Lung (tissue), 12 donors: ENCODE data around the gene STX17. TPM values are rescaled to one million over a fixed set of nuclear protein-coding genes. Genes with fewer than 3 reads are reported as not detected.

ENCODE experiments used
- ATAC-seq: fragments of 200-7000 bp; cut with Tn5 transposase; one replicate; pipeline ENCODE4 v1.9.1; 2020; ENCODE audit warnings: moderate number of reproducible peaks; ENCODE audit not compliant: insufficient read depth, low FRiP score
- DNase-seq, 3 donors: peaks; one replicate each; pipeline ENCODE4 v3.0.0-alpha.2; 2013 to 2017
- H3K27ac ChIP-seq, 2 donors: one replicate each; pipeline ENCODE4 v1.5.1; 2013; ENCODE audit warnings: mild to moderate bottlenecking in 2 of 2, moderate library complexity in 2 of 2, control low read depth in 1 of 2, inconsistent platforms in 1 of 2, low read depth in 1 of 2, low read length in 1 of 2
- H3K27me3 ChIP-seq, 3 donors: one replicate each; pipeline ENCODE4 v1.5.1; 2013; ENCODE audit warnings: low read length in 2 of 3; ENCODE audit not compliant: control insufficient read depth in 3 of 3, insufficient read depth in 3 of 3
- H3K36me3 ChIP-seq, 4 donors: one replicate each; pipeline ENCODE4 v1.5.1; 2013; ENCODE audit warnings: low read length in 4 of 4, mild to moderate bottlenecking in 1 of 4, moderate library complexity in 1 of 4; ENCODE audit not compliant: control insufficient read depth in 4 of 4, insufficient read depth in 4 of 4
- H3K4me1 ChIP-seq, 5 donors: one replicate each; pipeline ENCODE4 v1.5.1; 2013; ENCODE audit warnings: low read length in 5 of 5, mild to moderate bottlenecking in 2 of 5, moderate library complexity in 1 of 5; ENCODE audit not compliant: control insufficient read depth in 5 of 5, insufficient read depth in 5 of 5
- H3K4me3 ChIP-seq: one replicate; pipeline ENCODE4 v1.5.1; 2013; ENCODE audit warnings: mild to moderate bottlenecking, control low read depth, moderate library complexity
- H3K9ac ChIP-seq, 2 donors: one replicate each; pipeline ENCODE4 v1.5.1; 2013; ENCODE audit warnings: low read length in 2 of 2, control low read depth in 1 of 2; ENCODE audit not compliant: insufficient read depth in 1 of 2
- H3K9me3 ChIP-seq, 4 donors: one replicate each; pipeline ENCODE4 v1.5.1; 2013; ENCODE audit warnings: low read length in 3 of 4, mild to moderate bottlenecking in 1 of 4, moderate library complexity in 1 of 4; ENCODE audit not compliant: control insufficient read depth in 4 of 4, insufficient read depth in 3 of 4
- WGBS, 2 donors: extraction: QIAGEN DNeasy Blood & Tissue Kit; methylation state at CpG; one replicate each; pipeline ENCODE4 v1.1.7; 2013; 5-methylcytosine and 5-hydroxymethylcytosine counted together
- polyA plus RNA-seq, 2 donors: library from polyadenylated mRNA; stranded (reverse); fragments of 200-250 nt; gene quantifications; one replicate each; pipeline ENCODE4 v1.2.1, GENCODE V29; 2013
- total RNA-seq, 2 donors: library from RNA; depleted of rRNA in 1 of 2; stranded (reverse); fragments of >200 nt in 1 of 2; gene quantifications; one replicate each; pipeline ENCODE4 v1.2.1, GENCODE V29; 2014 to 2021
- TF ChIP-seq, protein P1 (sequence below): IDR thresholded peaks from 2 replicates; pipeline ENCODE4 v1.5.1; 2012; ENCODE audit warnings: mild to moderate bottlenecking; ENCODE audit errors: control extremely low read depth, extremely low read depth
- donor health status: control.
- donor health status: control.
- donor health status: Bipolar disorder and iron deficiency.
- donor health status: healthy.
- donor health status: DM: yes; HTN: yes; CAD: no.

STX17 gene
- total and polyA plus RNA-seq, 4 donors: 4.7 to 55.0 (median 18.7) TPM

DNA sequence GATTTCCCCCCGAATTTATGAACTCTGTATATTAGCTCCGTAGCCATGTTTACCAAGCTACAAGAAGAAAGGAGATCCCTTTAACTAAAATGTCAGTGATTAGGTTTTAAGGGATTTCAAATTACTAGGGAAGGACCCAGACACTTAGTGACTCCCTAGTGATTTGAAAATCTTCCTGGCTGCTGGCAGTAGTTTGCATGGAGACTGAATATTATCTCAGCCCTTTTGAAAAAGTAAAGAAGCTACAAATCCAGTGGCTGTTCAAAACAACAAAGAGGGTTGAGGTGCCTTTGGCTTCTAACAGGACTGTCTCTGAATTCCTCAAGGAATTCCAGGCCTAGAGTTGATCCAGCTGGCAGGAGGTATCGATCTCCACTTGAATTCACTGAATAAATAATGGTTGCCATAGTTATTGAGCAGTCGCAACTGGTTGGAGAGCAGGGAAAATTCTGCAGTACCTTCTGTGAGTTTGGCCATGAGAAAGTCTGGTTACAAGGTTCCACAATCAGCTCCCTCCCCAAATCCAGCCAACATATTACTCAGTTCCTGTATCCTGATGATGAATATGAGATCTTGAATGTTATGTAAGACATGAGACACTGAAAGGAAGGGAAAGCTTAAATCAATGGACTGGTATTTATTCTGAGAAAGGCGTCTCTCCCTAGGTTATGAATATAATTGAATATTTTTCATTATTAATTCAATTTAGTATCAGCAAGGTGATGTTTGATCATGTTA lies 47.0 kb upstream of the STX17 start:
- Histone ChIP-seq H3K36me3 (peaks cover 0 to 18% (median 0%) of the 10 kb centered on the region in 4 donors), H3K4me3 (no peak overlapping the region), H3K4me1 (no peaks in the 10 kb centered on the region), H3K27ac (no peak overlapping the region), H3K9me3 (peaks cover 0 to 2% (median 0%) of the 10 kb centered on the region in 4 donors), H3K9ac (no peak overlapping the region), H3K27me3 (no peaks in the 10 kb centered on the region)
- 81 to 90% methylated on average over 5 of the region's 5 CpGs for WGBS, 2 donors
- DNase-seq (no peak), ATAC-seq (no peak)
- TF ChIP-seq, protein P1, sequence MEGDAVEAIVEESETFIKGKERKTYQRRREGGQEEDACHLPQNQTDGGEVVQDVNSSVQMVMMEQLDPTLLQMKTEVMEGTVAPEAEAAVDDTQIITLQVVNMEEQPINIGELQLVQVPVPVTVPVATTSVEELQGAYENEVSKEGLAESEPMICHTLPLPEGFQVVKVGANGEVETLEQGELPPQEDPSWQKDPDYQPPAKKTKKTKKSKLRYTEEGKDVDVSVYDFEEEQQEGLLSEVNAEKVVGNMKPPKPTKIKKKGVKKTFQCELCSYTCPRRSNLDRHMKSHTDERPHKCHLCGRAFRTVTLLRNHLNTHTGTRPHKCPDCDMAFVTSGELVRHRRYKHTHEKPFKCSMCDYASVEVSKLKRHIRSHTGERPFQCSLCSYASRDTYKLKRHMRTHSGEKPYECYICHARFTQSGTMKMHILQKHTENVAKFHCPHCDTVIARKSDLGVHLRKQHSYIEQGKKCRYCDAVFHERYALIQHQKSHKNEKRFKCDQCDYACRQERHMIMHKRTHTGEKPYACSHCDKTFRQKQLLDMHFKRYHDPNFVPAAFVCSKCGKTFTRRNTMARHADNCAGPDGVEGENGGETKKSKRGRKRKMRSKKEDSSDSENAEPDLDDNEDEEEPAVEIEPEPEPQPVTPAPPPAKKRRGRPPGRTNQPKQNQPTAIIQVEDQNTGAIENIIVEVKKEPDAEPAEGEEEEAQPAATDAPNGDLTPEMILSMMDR: no peak

DNA sequence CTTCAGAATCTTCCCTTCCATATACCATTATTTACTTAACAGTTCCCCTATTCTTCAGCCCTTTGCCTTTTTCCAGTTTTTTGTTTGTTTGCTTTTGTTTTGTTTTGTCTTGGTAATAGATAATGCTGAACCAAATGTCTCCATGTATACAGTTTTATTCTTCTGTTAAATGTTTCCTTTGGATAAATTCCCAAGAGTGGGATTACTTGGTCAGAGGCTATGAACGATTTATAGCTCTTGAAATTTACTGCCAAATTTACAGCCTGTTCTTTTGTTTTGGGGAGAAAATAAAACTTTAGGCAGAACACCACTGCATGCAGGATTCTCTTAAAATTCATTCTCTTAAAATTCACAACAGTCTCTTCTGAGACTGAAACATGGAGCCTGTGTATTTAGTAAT lies 46.2 kb upstream of the STX17 start:
- ATAC-seq (no peak), DNase-seq (no peak)
- Histone ChIP-seq H3K27me3 (no peaks in the 10 kb centered on the region), H3K4me1 (no peaks in the 10 kb centered on the region), H3K9ac (no peak overlapping the region), H3K9me3 (peaks cover 0 to 2% (median 0%) of the 10 kb centered on the region in 4 donors), H3K27ac (no peak overlapping the region), H3K4me3 (no peak overlapping the region), H3K36me3 (peaks cover 0 to 18% (median 0%) of the 10 kb centered on the region in 4 donors)
- TF ChIP-seq, protein P1: no peak
- 68 to 94% methylated on average over 1 of the region's 1 CpG for WGBS, 2 donors

DNA sequence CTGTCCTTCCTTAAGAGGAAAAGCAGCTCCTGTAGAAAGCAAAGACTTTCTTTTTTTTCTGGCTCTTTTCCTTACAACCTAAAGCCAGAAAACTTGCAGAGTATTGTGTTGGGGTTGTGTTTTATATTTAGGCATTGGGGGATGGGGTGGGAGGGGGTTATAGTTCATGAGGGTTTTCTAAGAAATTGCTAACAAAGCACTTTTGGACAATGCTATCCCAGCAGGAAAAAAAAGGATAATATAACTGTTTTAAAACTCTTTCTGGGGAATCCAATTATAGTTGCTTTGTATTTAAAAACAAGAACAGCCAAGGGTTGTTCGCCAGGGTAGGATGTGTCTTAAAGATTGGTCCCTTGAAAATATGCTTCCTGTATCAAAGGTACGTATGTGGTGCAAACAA lies 42.5 kb upstream of the STX17 start:
- DNase-seq (no peak), ATAC-seq (no peak)
- 58 to 88% methylated on average over 2 of the region's 2 CpGs for WGBS, 2 donors
- TF ChIP-seq, protein P1: no peak
- H3K9me3 ChIP-seq: no peaks in the 10 kb centered on the region
- H3K4me1 ChIP-seq: no peaks in the 10 kb centered on the region
- H3K9ac ChIP-seq: no peak overlapping the region
- no peak overlapping the region for H3K4me3 ChIP-seq
- H3K27me3 ChIP-seq: no peaks in the 10 kb centered on the region
- peaks cover 0 to 11% (median 0%) of the 10 kb centered on the region in 4 donors for H3K36me3 ChIP-seq
- no peak overlapping the region for H3K27ac ChIP-seq
